ENCODE results near the gene PPP6R2. TPM values are rescaled to one million over a fixed set of nuclear protein-coding genes. Genes with fewer than 3 reads are reported as not detected.

The PPP6R2 gene
- total and polyA plus RNA-seq, 2 of the 8 experiments (the other 6 are each of a cell fraction or from before 2014, with no cell fraction given): 25.0 to 32.2 TPM

DNA sequence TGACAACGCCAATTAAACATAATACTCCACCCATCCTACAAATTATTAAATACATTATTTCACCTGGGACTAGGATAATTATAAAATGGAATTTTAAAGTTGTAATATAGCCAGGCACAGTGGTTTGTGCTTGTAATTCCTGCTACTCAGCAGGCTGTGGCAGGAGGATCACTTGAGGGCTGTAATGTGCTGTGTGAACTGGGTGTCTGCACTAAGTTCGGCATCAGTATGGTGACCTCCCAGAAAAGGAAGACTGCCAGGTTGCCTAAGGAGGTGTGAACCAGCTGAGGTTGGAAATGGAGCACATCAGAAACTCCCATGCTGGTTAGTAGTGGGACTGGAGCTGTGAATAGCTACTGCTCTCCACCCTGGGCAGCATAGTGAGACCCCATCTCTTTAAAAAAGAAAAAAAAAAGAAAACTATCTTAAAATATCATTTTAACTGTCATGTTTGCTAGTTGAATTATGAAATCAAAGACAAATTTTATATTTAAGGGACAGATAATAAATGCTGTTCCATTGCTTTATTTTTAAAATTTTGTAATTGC, 28.0 kb downstream of the PPP6R2 start:
- no peak overlapping the region for H3K9ac ChIP-seq (replicated peaks in 1 of 4; ENCODE audit: extremely low read depth in 1 of 4, low read depth in 3 of 4, low read length in 3 of 4)
- H3K18ac ChIP-seq (ENCODE audit: extremely low read depth, low read length): no peak overlapping the region
- no peak overlapping the region for H3K27ac ChIP-seq (ENCODE audit: low read depth, low read length)
- H3K4me1 ChIP-seq (replicated peaks in 1 of 4; ENCODE audit: control insufficient read depth in 3 of 4, insufficient read depth in 4 of 4, low read length in 3 of 4): no peaks in the 10 kb centered on the region
- no peak overlapping the region for H4K8ac ChIP-seq (ENCODE audit: extremely low read depth, insufficient read depth, low read length)
- no peak overlapping the region for H3K4me3 ChIP-seq (ENCODE audit: extremely low read depth in 1 of 4, insufficient read depth in 2 of 4, low read depth in 3 of 4, low read length in 4 of 4)
- H4K5ac ChIP-seq (ENCODE audit: insufficient read length, low read depth, low read length): no peak overlapping the region
- H3K9me3 ChIP-seq (ENCODE audit: insufficient read depth in 2 of 2, low read depth in 1 of 2, low read length in 1 of 2): no peaks in the 10 kb centered on the region
- H3K27me3 ChIP-seq (replicated peaks in 1 of 4; ENCODE audit: control insufficient read depth in 3 of 4, extremely low read depth in 1 of 4, insufficient read depth in 3 of 4, low read length in 3 of 4): no peaks in the 10 kb centered on the region
- H2BK15ac ChIP-seq (ENCODE audit: low read length): no peak overlapping the region
- no peak overlapping the region for H3K4me2 ChIP-seq (ENCODE audit: insufficient read depth in 1 of 2, low read depth in 2 of 2, low read length in 2 of 2)
- 87 to 100% methylated on average over 1 to 2 of the region's 2 CpGs for WGBS, 2 experiments (ENCODE audit: extremely low coverage in 1 of 2, insufficient coverage in 1 of 2, insufficient read length in 1 of 2, insufficient replicate concordance in 2 of 2, low coverage in 1 of 2, low lambda C conversion rate in 2 of 2, missing lambda C conversion rate in 1 of 2)
- H2BK120ac ChIP-seq (replicated peaks; ENCODE audit: low read depth, low read length): no peak overlapping the region
- no peak overlapping the region for H3K56ac ChIP-seq (replicated peaks; ENCODE audit: insufficient read length, low read depth, low read length)
- no peak overlapping the region for H2BK12ac ChIP-seq (ENCODE audit: low read depth, low read length)
- H3K23ac ChIP-seq (ENCODE audit: insufficient read length): no peak overlapping the region
- ChIA-PET CTCF (ENCODE audit: partially characterized antibody) (interaction anchor here (0.7 to 1.3 kb wide), 4 partner anchors 20 to 119 kb away, joined by 3 to 4 read pairs (median 3); no protein-coding TSS in a partner anchor), POLR2A (ENCODE audit: partially characterized antibody) (interaction anchor here (0.7 to 1.4 kb wide), 3 partner anchors 8 to 19 kb away, joined by 3 to 4 read pairs (median 4); no protein-coding TSS in a partner anchor)
- no peak overlapping the region for H2BK5ac ChIP-seq (ENCODE audit: low read depth, low read length)
- H3K79me1 ChIP-seq (ENCODE audit: low read depth, low read length): peaks cover 8% of the 10 kb centered on the region
- no peak for DNase-seq (ENCODE audit: low read depth in 1 of 2, low spot score in 2 of 2)
- peaks cover 0 to 9% of the 10 kb centered on the region in 2 experiments; a peak in 1 of 4 replicates for H3K79me2 ChIP-seq (ENCODE audit: control insufficient read depth in 1 of 2, insufficient read depth in 2 of 2, low read length in 2 of 2)
- TF ChIP-seq SIN3A (conservative IDR thresholded peaks at IDR 0.05 in 1 of 2, IDR thresholded peaks at IDR 0.05 in 1 of 2; ENCODE audit: low read depth in 1 of 2, low read length in 2 of 2) (no peak), POLR2A (IDR thresholded peaks at IDR 0.05; ENCODE audit: control extremely low read depth in 1 of 2, low read depth in 2 of 2, low read length in 2 of 2) (no peak), SIRT6 (IDR thresholded peaks at IDR 0.05; ENCODE audit: low read length) (no peak), ZNF274 (IDR thresholded peaks at IDR 0.05; ENCODE audit: borderline replicate concordance, extremely low read depth, low read length) (no peak), SP4 (IDR thresholded peaks at IDR 0.05; ENCODE audit: low read length) (no peak), JUN (IDR thresholded peaks at IDR 0.05; ENCODE audit: low read depth, low read length) (no peak)
- TF ChIP-seq, protein P1, sequence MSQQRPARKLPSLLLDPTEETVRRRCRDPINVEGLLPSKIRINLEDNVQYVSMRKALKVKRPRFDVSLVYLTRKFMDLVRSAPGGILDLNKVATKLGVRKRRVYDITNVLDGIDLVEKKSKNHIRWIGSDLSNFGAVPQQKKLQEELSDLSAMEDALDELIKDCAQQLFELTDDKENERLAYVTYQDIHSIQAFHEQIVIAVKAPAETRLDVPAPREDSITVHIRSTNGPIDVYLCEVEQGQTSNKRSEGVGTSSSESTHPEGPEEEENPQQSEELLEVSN (IDR thresholded peaks at IDR 0.05): no peak
- H3K4ac ChIP-seq (replicated peaks; ENCODE audit: insufficient read length, low read depth, low read length): no peak overlapping the region
- H2AFZ ChIP-seq (ENCODE audit: low read length): no peak overlapping the region
- no peak for FAIRE-seq
- H2BK20ac ChIP-seq (ENCODE audit: low read length): no peak overlapping the region
- H3K14ac ChIP-seq (ENCODE audit: insufficient read length): no peak overlapping the region
- peaks cover 0 to 9% (median 5%) of the 10 kb centered on the region in 4 experiments; a peak in 4 of 8 replicates for H3K36me3 ChIP-seq (ENCODE audit: control insufficient read depth in 2 of 4, insufficient read depth in 4 of 4, low read length in 3 of 4)
- H3K23me2 ChIP-seq (ENCODE audit: low read depth, low read length): no peaks in the 10 kb centered on the region
- H4K91ac ChIP-seq (replicated peaks; ENCODE audit: insufficient read length, low read length): no peak overlapping the region
- no peak overlapping the region for H2AK5ac ChIP-seq (ENCODE audit: low read depth, low read length)
- peaks cover 0 to 4% of the 10 kb centered on the region in 2 experiments for H4K20me1 ChIP-seq (replicated peaks in 1 of 2; ENCODE audit: control insufficient read depth in 1 of 2, insufficient read depth in 2 of 2, low read length in 2 of 2)
